HG03521 (cell line): ENCODE data around the gene RHOA.
"Not testable (repeated sequence)": the region's sequence is repeated elsewhere in the genome, so short reads cannot be mapped to it uniquely, and the experiment has no call there.

Experiments used
- ATAC-seq: cut with Tn5 transposase; IDR thresholded peaks from one replicate; pipeline ENCODE4 v1.9.1; 2021; ENCODE audit warnings: mild to moderate bottlenecking, moderate library complexity; ENCODE audit not compliant: unreplicated experiment

The RHOA gene

DNA sequence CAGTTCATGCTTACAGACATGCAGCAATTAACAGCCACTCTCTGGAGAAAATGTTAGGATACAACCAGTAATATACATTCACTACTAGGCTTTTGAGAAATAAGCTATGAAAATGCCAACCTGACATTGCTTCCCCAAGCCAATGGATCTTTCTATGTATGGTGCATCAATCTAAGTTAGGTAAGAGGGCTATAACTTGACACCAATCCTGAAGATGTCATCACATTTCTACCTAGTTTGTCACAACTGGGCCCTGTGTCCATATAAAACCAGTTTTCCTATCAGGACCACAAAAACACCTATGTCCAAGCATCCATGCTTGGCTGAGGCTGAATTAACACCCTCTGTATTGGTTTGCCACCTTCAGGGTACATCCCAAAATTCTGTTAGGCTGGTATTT is 39.8 kb downstream of the RHOA start:
- no peak for ATAC-seq

DNA sequence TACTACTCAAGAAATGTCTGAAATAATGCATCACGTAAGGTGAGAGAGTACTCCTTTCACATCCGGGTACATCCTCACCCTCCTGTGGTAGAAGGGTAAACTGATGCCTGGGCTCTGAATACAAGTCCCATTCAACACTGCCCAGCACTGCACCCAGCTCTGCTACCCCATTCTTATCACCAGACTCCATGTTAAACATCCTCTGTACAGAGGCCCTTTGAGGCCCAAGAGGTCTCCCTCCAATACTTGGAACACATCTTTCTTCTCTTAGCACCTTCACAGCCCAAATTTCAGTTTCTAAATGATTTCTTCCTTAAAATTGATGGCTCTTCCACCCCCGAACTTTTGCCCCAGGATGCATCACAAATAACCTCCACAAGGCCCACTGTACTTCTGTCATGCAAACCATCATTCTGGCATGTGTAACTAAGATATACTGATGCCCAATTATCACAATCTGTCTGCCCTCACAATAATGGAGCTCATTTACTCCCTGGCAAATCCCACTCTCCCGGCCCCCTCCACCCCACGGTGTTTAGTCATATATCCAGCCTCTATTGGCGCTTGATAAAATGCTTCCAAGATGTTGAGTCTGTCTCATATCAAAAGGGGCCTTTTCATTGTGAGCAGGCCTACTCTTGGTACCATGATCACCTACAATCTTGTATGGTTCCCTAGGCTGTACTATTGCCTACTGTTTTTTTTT is 41.0 kb downstream of the RHOA start:
- no peak for ATAC-seq

DNA sequence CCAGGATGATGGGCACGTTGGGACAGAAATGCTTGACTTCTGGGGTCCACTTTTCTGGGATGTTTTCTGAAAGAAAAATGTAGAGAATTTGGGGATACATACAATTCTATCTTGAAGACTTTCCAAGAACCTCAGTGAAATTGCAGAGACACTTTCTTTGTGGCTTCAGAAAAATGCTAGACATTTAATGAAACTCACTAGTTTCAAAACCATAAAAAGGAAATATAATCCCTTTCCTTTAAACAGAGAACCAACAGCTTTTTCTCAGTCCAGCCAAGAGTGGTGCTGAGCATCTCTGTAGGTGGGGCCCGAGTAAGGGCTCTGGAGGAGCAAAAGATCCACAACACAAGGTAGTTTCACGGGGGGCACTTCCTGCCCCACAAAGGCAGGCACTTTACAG is 49.2 kb downstream of the RHOA start:
- no peak for ATAC-seq

DNA sequence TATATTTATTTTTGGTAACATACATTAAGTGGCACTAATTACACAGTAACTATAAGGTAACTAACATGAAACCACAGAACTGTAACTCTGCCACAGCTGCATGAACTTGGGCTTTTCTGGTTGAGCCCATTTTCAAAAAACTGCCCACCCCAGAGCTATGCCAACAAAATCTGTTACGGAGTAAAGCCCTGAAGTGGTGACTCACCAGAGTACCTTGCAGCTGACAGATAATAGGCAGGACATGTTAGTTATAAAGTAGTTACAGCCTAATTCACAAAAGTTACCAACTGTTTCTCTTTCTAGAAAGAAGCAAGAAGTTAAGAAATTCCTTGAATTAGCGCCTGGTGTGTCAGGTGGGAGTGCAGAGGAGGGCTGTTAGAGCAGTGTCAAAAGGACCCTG is 52.2 kb downstream of the RHOA start:
- no peak for ATAC-seq

DNA sequence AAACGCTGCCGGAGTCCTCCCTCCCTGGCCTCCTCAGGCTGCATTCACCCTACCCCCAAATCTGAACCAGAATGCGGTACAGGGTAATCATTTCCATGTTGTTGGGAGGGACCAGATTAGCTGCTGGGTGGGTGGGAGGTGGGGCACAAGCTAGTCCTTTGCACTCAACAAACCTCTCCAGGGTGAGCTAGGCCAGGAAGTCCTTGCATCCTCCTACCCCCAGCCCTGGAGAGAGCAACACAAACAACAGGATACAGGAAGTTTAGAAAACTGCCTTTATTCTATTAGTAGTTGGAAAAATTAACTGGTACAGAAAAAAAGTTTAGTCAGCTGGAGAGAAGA is 52.9 kb downstream of the RHOA start:
- no peak for ATAC-seq

DNA sequence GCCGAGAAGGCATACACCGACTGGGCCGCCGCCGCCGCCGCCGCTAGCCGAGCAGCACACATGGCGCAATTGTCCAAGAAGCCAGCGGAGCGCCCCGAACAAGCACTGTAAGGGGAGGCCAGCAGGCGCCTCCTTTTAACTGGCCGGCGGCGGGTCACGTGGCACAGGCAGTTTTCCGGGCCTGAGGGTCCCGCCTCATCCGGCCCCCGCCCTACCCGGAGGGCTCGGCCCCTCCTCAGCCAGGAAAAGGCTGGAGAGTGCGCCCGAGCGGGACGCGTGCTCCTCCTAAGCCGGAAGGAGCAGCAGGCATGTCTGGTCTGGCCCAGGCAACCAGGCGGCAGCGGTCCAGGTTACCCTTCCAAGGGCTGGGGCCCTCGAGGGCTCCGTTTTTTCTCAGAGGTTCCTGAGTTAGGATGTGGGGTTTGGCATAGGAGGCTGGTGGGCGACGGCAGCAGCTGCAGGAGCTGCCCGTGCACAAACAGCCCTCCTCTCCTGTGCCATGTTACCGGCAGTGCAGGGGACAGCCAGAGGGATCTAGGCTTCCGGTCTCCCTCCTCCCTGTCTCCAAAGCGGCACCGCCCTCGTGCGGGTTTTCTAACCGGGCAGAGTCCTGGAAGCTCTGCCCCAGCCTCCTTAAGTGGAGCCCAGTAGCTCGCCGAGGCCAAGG is 53.4 kb downstream of the RHOA start, which contains the start of gene GPX1:
GPX1 (minus strand) TSS at position 137 of the 667 bp plus-strand sequence; CDS start at position 62, 75 bp downstream.
- peak; percentile 78 for ATAC-seq

DNA sequence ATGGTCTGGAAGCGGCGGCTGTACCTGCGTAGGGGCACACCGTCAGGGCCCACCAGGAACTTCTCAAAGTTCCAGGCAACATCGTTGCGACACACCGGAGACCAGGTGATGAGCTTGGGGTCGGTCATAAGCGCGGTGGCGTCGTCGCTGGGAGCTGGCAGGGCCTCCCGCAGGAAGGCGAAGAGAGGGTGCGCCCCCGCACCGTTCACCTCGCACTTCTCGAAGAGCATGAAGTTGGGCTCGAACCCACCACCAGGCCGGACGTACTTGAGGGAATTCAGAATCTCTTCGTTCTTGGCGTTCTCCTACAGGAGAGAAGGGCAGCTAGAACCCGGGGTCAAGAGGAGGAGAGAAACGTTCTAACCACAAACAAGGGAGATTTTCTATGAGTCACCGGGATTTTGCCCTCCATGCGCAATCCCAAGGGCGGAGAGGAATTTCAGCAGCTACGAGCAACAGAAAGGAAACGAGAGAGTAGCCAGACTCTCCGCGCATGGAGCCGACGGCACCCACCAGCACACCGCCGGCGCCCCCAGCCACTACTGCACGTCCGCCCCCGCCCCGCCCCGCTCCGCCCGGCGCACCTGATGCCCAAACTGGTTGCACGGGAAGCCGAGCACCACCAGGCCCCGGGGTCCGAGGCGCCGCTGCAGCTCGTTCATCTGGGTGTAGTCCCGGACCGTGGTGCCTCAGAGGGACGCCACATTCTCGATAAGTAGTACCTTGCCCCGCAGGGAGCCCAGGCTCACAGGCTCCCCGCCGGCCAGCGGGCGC is 54.1 kb downstream of the RHOA start:
- ATAC-seq = peak; percentile 31

DNA sequence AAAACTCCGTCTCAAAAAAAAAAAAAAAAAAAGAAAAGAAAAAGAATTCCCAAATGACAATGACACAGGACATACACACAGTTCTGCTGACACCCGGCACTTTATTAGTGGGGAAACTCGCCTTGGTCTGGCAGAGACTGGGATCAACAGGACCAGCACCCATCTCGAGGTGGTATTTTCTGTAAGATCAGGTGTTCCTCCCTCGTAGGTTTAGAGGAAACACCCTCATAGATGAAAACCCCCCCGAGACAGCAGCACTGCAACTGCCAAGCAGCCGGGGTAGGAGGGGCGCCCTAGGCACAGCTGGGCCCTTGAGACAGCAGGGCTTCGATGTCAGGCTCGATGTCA is 54.7 kb downstream of the RHOA start:
- ATAC-seq = not testable (repeated sequence)

DNA sequence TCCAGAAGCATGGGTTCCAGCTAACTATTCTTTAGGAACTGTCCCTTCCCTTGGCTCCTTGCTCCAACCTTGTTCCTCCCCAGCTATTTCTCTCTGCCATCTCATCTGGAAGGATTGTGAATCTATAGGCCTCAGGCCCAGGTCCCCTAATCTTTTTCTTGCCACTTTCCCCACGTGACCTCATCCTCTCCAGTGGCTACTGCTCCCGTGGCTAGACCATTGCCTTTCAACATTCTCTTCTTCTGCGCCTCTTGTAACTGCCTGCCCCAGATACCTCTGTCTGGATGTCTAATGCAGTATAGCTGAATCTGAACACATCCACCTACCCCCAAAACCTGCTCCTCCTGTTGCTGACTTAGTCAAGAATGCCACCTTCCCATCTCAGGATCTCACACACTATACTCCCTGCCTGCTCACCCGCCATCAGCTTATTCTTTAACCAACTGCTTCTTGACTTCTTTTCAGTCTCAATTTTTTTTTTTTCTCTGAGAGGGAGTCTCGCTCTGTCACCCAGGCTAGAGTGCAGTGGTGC is 58.8 kb downstream of the RHOA start:
- no peak for ATAC-seq

DNA sequence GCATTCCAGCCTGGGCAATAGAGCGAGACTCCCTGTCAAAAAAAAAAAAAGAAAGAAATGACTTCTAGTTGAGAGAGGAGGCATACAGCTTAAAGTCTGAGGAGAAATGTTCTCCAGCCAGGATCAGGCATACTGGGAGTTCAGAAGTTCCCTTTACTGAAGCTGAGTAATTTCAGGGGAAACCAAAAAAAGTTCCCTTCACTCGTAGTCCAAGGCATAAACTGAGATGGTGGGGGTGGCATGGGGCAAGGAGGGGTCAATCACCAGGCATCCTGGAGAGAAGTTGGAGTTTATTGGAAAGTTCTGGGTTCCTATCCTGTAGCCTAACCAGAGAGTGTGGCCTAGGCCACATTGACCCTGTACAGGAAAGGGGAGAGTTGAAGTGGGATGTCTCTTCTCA is 59.5 kb downstream of the RHOA start:
- no peak for ATAC-seq

DNA sequence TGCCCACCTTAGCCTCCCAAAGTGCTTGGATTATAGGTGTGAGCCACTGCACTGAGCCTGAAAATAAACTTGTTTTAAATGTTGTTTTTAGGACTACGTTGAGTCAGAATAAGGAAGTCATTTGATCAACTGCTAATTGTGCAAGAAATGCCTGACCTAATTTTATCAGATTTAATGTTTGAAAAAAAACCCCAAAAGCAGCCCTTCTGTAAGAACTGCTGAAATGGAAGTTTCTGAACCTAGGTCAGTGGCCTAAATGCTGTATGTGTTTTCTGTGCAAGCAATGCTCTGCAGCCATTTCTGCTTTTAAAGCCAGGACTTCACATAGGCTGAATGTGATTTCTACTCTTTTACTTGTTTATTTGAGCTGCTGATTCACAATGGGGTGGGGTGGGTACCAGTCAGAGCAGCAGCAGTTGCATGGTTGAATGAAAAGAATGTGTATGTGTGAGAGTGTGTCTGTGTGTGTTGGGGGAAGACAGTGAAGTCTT is 60.2 kb downstream of the RHOA start:
- no peak for ATAC-seq

DNA sequence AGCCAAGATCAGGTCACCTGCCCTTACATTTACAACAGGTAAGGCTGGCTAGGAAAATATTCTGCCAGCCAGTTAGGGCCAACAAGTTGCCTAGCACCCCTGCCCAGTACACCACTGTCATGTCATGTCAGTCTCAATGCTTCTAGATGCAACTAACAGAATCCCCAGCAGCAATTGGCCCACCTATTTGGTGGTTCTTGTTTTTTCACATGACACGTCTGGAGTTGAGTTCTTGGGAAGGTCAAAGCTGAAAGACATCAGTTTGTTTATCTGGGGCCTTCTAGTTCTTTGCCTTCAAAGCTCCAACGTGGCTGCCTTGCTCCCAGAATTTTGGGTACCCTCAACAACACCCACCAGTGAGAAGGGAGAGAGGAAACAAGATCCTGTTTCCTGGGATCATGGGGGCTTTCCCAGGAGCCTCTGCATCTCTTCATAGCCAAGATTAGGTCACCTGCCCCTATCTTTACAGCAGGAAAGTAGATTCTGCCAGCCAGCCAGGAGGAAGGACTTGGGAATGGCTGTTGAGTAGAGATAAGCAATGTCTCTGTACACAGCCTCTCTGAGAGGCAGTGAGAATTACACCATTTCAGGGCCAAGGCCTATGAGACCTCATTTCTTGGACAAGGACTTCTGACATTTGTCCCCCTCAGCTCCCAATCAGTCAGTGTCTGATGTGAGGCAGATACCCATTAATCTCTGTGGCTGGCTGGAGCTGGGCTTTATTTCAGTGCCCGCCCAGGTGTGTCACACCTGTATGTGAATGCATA is 62.2 kb downstream of the RHOA start:
- no peak for ATAC-seq

DNA sequence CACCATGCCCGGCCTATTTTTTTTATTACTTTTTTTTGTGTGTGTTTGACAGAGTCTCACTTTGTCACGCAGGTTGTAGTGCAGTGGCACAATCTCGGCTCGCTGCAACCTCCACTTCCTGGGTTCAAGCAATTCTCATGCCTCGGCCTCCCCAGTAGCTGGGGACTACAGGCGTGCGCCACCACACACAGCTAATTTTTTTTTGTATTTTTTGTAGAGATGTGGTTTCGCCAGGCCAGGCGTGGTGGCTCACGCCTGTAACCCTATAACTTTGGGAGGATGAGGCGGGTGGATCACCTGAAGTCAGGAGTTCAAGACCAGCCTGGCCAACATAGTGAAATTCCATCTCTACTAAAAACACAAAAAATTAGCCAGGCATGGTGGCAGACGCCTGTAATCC is 63.4 kb downstream of the RHOA start:
- ATAC-seq = not testable (repeated sequence)

DNA sequence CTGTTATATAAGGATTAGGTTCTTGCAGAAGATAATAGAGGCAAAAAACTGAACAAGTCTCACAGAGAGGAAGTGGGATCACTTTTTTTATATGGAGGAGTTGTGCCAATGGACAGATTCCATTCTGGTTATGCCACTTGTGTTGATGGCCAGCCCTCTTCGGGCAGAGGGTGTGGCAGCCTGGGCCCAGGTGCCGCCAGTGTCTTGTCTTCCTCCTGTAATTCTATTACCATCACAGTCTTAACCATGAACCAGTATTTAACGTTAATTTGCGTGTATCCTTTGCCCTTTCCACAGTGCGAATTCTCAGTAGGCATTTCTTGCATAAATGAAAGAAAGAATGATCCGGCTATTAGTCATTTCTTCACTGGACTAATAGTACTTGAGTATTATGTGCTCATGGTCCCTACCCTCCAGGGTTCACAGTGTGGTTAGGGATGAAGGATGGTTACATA is 65.0 kb downstream of the RHOA start:
- ATAC-seq = no peak

DNA sequence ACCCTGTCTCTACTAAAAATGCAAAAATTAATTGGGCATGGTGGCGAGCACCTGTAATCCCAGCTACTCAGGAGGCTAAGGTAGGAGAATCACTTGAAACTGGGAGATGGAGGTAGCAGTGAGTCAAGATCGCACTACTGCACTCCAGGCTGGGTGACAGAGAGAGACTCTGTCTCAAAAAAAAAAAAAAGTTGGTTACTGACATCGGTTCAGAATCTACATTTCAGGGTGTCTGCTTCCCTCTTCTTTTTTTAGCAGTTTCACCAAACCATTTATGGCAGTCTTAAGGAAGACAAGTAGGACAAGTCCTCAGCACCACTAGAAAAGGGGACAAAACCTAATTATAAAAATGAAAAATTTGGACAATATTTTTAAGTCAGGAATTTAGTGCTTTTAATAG is 68.6 kb downstream of the RHOA start:
- ATAC-seq = no peak

DNA sequence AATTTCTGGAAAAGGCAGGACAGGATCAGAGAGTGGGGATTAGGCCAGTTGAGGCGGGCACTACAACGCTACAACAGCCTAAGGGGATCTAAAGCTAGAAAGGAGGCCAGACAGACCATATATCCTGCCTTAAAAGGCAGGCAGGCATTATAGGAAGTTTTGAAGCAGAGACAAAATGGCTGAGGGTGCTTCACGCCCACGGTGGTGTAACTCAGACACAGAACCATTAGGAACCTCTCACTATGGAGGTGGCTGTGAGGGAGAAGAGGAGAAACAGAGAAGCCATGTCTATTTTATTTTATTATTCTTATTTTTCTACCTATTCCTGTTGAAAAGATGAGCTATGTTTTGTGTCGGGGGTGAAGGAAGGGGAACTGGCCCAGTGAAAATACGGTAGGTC is 69.8 kb downstream of the RHOA start:
- no peak for ATAC-seq

DNA sequence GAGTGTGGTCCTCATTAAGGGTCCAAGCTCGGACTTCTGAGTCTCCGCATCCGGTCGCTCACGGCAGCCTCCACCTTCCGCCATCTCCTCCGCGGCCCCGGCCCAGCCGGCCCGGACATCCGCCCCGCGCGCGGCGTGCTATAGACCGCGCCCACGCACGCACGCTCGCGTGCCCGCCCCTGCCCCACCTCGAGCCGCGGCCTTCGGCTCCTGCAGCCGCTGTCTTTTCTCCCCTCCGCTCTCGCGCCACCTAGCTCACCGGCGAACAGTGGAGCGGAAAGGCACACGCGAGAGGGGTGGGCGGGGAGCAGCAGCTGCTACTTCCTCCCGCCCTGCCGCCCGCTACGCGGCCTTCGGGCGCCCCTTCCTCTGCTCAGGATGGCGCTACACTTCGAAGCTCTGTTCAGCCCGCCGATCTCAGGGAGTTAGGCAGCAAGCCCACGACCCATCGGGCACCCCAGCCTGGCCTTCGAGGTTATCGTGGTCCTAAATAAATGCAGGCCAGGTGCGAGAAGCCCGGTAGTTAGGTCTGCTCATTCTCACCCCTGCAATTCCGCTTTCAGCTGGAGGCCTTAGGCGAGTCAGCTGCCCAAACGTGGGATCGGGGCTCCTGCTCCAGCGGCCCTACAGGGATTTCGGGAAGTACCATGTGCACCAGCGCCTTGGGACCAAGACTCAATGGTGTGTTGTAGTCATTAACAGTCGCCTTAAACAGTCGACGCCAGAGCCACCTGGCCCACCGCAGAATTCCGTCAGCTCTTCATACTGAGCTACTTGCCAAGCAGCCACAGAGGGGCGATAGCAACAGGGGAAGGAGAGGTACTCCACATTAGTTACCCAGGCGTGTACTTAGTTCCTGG is 71.6 kb downstream of the RHOA start, which contains the start of gene USP4:
USP4 (minus strand) TSS at position 113 of the 860 bp plus-strand sequence; CDS start at position 84, 29 bp downstream.
- peak; percentile 88 for ATAC-seq

DNA sequence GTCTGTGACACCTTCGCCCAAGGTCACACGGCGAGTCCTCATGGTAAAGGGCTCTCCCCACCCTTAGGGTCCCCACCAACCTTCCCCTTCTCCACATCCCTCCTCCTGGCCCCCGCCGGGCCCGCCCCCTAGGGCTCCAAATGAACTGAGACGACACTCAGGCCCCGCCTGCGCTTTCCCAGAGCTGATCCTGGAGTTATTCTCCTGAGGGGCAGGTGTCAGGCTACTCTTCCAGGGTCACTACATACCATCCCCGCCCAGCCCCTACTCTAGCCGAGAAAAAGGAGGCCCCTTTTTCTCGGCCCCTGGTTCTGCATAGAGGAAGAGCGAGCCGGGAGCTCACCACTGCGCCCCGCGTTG is 72.2 kb downstream of the RHOA start:
- ATAC-seq = peak; percentile 5

DNA sequence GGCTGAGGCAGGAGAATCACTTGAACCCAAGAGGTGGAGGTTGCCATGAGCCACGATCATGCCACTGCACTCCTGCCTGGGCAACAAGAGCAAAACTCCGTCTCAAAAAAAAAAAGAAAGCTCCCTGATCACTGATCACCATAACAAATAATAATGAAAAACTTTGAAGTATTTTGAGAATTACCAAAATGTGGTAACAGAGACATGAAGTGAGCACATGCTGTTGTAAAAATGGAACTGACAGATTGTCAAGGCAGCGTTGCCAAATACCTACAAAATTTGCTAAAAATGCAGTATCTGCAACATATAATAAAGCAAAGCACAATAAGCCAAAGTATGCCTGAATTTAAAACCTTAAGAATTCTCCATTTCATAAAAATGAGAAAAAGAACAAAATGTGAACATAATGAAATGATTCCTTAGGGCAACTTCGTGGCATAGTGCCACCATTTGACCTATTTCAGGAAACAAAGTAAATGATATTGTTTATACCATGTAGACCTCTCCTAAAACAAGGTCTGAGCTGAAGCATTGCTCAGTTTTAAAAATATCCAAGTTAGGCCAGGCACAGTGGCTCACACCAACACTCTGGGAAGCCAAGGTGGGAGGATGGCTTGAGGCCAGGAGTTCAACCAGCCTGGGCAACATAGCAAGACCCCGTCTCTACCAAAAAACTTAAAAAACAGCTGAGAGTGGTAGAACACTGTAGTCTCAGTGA is 77.7 kb downstream of the RHOA start:
- no peak for ATAC-seq
